H1 (cell line): ENCODE data around the gene NT5DC3. TPM values are rescaled to one million over a fixed set of nuclear protein-coding genes. Genes with fewer than 3 reads are reported as not detected.

Experiments used
- CTCF ChIA-PET: fragments of 300-600 bp; sonication (Branson Sonifier 250); formaldehyde crosslinking; loops from one replicate; lab custom pipeline; 2021; ENCODE audit not compliant: partially characterized antibody; lab: Charles Lee
- POLR2A ChIA-PET: fragments of 300-600 bp; sonication (Branson Sonifier 250); formaldehyde crosslinking; loops from one replicate; lab custom pipeline; 2021; ENCODE audit warnings: inconsistent platforms; ENCODE audit not compliant: partially characterized antibody; lab: Charles Lee
- DNase-seq, 2 experiments: peaks; one replicate each; pipeline versions ENCODE4 v3.0.0 to v3.0.0-alpha.2; 2010 to 2022; ENCODE audit warnings: low spot score in 2 of 2, low read depth in 1 of 2, mixed read lengths in 1 of 2
- FAIRE-seq: peaks from 2 replicates; lab custom pipeline; 2011; peaks lifted over from hg19 to GRCh38; lab: Jason Lieb, UNC
- H2AFZ ChIP-seq: 2 replicates; pipeline ENCODE4 v1.8.1; 2012; ENCODE audit warnings: low read length, inconsistent platforms
- H2AK5ac ChIP-seq: 2 replicates; pipeline ENCODE4 v1.6.1; 2013; ENCODE audit warnings: low read depth, low read length
- H2BK120ac ChIP-seq: replicated peaks from 2 replicates; pipeline ENCODE3; 2013; ENCODE audit warnings: low read depth, low read length, inconsistent platforms
- H2BK12ac ChIP-seq: 2 replicates; pipeline ENCODE4 v1.6.1; 2013; ENCODE audit warnings: low read depth, low read length
- H2BK15ac ChIP-seq: 2 replicates; pipeline ENCODE4 v1.6.1; 2013; ENCODE audit warnings: low read length
- H2BK20ac ChIP-seq: 2 replicates; pipeline ENCODE4 v1.6.1; 2013; ENCODE audit warnings: low read length
- H2BK5ac ChIP-seq: 2 replicates; pipeline ENCODE4 v1.6.1; 2013; ENCODE audit warnings: low read depth, low read length
- H3K14ac ChIP-seq: 2 replicates; pipeline ENCODE4 v1.6.1; 2013; ENCODE audit warnings: inconsistent platforms; ENCODE audit not compliant: insufficient read length
- H3K18ac ChIP-seq: 2 replicates; pipeline ENCODE4 v1.6.1; 2013; ENCODE audit warnings: low read length; ENCODE audit errors: extremely low read depth
- H3K23ac ChIP-seq: 2 replicates; pipeline ENCODE4 v1.6.1; 2013; ENCODE audit warnings: inconsistent platforms; ENCODE audit not compliant: insufficient read length
- H3K23me2 ChIP-seq: 2 replicates; pipeline ENCODE4 v1.6.1; 2013; ENCODE audit warnings: low read depth, low read length
- H3K27ac ChIP-seq: 2 replicates; pipeline ENCODE4 v1.6.1; 2011; ENCODE audit warnings: low read depth, low read length, inconsistent platforms
- H3K27me3 ChIP-seq, 4 experiments: replicated peaks in 1 of 4; 1 replicate in 1 of 4; 2 replicates in 3 of 4; pipeline versions ENCODE4 v1.6.1 to v1.8.1; 2011 to 2013; ENCODE audit warnings: low read length in 3 of 4, mild to moderate bottlenecking in 3 of 4, inconsistent platforms in 2 of 4, mixed read lengths in 2 of 4, moderate library complexity in 1 of 4; ENCODE audit not compliant: control insufficient read depth in 3 of 4, insufficient read depth in 3 of 4; ENCODE audit errors: extremely low read depth in 1 of 4
- H3K36me3 ChIP-seq, 4 experiments: 2 replicates each; pipeline versions ENCODE4 v1.6.1 to v1.8.1; 2011 to 2013; ENCODE audit warnings: mild to moderate bottlenecking in 4 of 4, low read length in 3 of 4, moderate library complexity in 2 of 4, control low read depth in 1 of 4, inconsistent platforms in 1 of 4; ENCODE audit not compliant: insufficient read depth in 4 of 4, control insufficient read depth in 2 of 4
- H3K4ac ChIP-seq: replicated peaks from 2 replicates; pipeline ENCODE3; 2013; ENCODE audit warnings: low read length, low read depth, mixed read lengths, inconsistent platforms; ENCODE audit not compliant: insufficient read length
- H3K4me1 ChIP-seq, 4 experiments: replicated peaks in 1 of 4; 1 replicate in 1 of 4; 2 replicates in 3 of 4; pipeline versions ENCODE4 v1.6.1 to v1.8.1; 2011 to 2013; ENCODE audit warnings: low read length in 3 of 4, inconsistent platforms in 2 of 4, mixed read lengths in 1 of 4; ENCODE audit not compliant: insufficient read depth in 4 of 4, control insufficient read depth in 3 of 4
- H3K4me2 ChIP-seq, 2 experiments: 2 replicates each; pipeline versions ENCODE4 v1.6.1 to v1.8.1; 2011 to 2013; ENCODE audit warnings: low read depth in 2 of 2, low read length in 2 of 2, control low read depth in 1 of 2, inconsistent platforms in 1 of 2, mild to moderate bottlenecking in 1 of 2; ENCODE audit not compliant: insufficient read depth in 1 of 2
- H3K4me3 ChIP-seq, 4 experiments: fragments of 200-600, 300-600 bp in 1 of 4; sonication (generic), shearing (Covaris generic), sonication (Bioruptor Twin) in 1 of 4; 2 replicates each; pipeline versions ENCODE4 v1.5.1 to v1.8.1; 2011 to 2016; ENCODE audit warnings: low read length in 4 of 4, low read depth in 3 of 4, control low read depth in 2 of 4, inconsistent platforms in 2 of 4, mild to moderate bottlenecking in 2 of 4, mixed read lengths in 1 of 4, moderate library complexity in 1 of 4; ENCODE audit not compliant: insufficient read depth in 2 of 4; ENCODE audit errors: extremely low read depth in 1 of 4
- H3K56ac ChIP-seq: replicated peaks from 2 replicates; pipeline ENCODE3; 2013; ENCODE audit warnings: low read depth, mild to moderate bottlenecking, mixed read lengths, low read length, inconsistent platforms; ENCODE audit not compliant: insufficient read length
- H3K79me1 ChIP-seq: 2 replicates; pipeline ENCODE4 v1.6.1; 2013; ENCODE audit warnings: low read depth, low read length, control low read depth
- H3K79me2 ChIP-seq, 2 experiments: 2 replicates each; pipeline versions ENCODE4 v1.6.1 to v1.8.1; 2012 to 2013; ENCODE audit warnings: low read length in 2 of 2, mild to moderate bottlenecking in 2 of 2, inconsistent platforms in 1 of 2; ENCODE audit not compliant: insufficient read depth in 2 of 2, control insufficient read depth in 1 of 2
- H3K9ac ChIP-seq, 4 experiments: replicated peaks in 1 of 4; 1 replicate in 1 of 4; 2 replicates in 3 of 4; pipeline versions ENCODE4 v1.6.1 to v1.8.1; 2011 to 2013; ENCODE audit warnings: low read depth in 3 of 4, low read length in 3 of 4, control low read depth in 2 of 4, mild to moderate bottlenecking in 2 of 4, moderate library complexity in 2 of 4, inconsistent platforms in 1 of 4; ENCODE audit errors: extremely low read depth in 1 of 4
- H3K9me3 ChIP-seq, 2 experiments: 2 replicates each; pipeline versions ENCODE4 v1.6.1 to v1.8.1; 2012 to 2013; ENCODE audit warnings: mild to moderate bottlenecking in 2 of 2, moderate library complexity in 2 of 2, control low read depth in 1 of 2, inconsistent platforms in 1 of 2, low read depth in 1 of 2, low read length in 1 of 2, mixed read lengths in 1 of 2; ENCODE audit not compliant: insufficient read depth in 2 of 2
- H4K20me1 ChIP-seq, 2 experiments: replicated peaks in 1 of 2; 2 replicates each; pipeline versions ENCODE3 to v1.8.1; 2011 to 2013; ENCODE audit warnings: inconsistent platforms in 2 of 2, low read length in 2 of 2, mild to moderate bottlenecking in 1 of 2; ENCODE audit not compliant: insufficient read depth in 2 of 2, control insufficient read depth in 1 of 2
- H4K5ac ChIP-seq: 2 replicates; pipeline ENCODE4 v1.6.1; 2013; ENCODE audit warnings: low read length, low read depth, mixed read lengths, inconsistent platforms; ENCODE audit not compliant: insufficient read length
- H4K8ac ChIP-seq: 2 replicates; pipeline ENCODE4 v1.8.0; 2013; ENCODE audit warnings: mild to moderate bottlenecking, moderate library complexity, low read length, inconsistent platforms; ENCODE audit not compliant: insufficient read depth; ENCODE audit errors: extremely low read depth
- H4K91ac ChIP-seq: replicated peaks from 2 replicates; pipeline ENCODE3; 2013; ENCODE audit warnings: low read length, mixed read lengths, inconsistent platforms; ENCODE audit not compliant: insufficient read length
- BCL11A ChIP-seq, 2 experiments: IDR thresholded peaks; one replicate each; pipeline ENCODE4 v1.6.1; 2011; ENCODE audit warnings: low read depth in 2 of 2, low read length in 2 of 2, mild to moderate bottlenecking in 2 of 2
- CBX5 ChIP-seq: fragments of 300-800, 300-1000 bp; sonication (generic); IDR thresholded peaks from 2 replicates; pipeline ENCODE4 v1.7.1; 2016; ENCODE audit warnings: antibody characterized with exemption, low read length, low read depth
- CBX8 ChIP-seq: fragments of 300-800, 300-1000 bp; sonication (generic); IDR thresholded peaks from 2 replicates; pipeline ENCODE4 v1.7.1; 2016; ENCODE audit warnings: low read depth, low read length, borderline replicate concordance
- CHD1 ChIP-seq: IDR thresholded peaks from 2 replicates; pipeline ENCODE4 v1.6.1; 2012; ENCODE audit warnings: low read depth, low read length, improper control_type of control experiment
- HDAC6 ChIP-seq: IDR thresholded peaks from one replicate; pipeline ENCODE4 v1.7.1; 2012; ENCODE audit warnings: low read depth, mild to moderate bottlenecking, inconsistent platforms, low read length, moderate library complexity
- PHF8 ChIP-seq: fragments of 200-600 bp; sonication (generic); conservative IDR thresholded peaks from 2 replicates; pipeline ENCODE4 v1.7.1; 2012; ENCODE audit warnings: low read depth, mild to moderate bottlenecking, inconsistent platforms, low read length, moderate library complexity
- POLR2A ChIP-seq, 2 experiments: IDR thresholded peaks; 1 replicate in 1 of 2; 2 replicates in 1 of 2; pipeline ENCODE4 v1.6.1; 2011; ENCODE audit warnings: low read depth in 2 of 2, low read length in 2 of 2, mild to moderate bottlenecking in 2 of 2; ENCODE audit errors: control extremely low read depth in 1 of 2
- POLR2AphosphoS5 ChIP-seq: IDR thresholded peaks from 2 replicates; pipeline ENCODE4 v1.6.1; 2011; ENCODE audit warnings: low read depth, low read length
- RBBP5 ChIP-seq: IDR thresholded peaks from 2 replicates; pipeline ENCODE4 v1.7.1; 2012; ENCODE audit warnings: low read depth, mild to moderate bottlenecking, inconsistent platforms, low read length, moderate library complexity, borderline replicate concordance
- RFX5 ChIP-seq: IDR thresholded peaks from 2 replicates; pipeline ENCODE4 v1.6.1; 2011; ENCODE audit warnings: low read depth, low read length, improper control_type of control experiment, borderline replicate concordance
- RXRA ChIP-seq: IDR thresholded peaks from 2 replicates; pipeline ENCODE4 v1.6.1; 2011; ENCODE audit warnings: low read depth, mild to moderate bottlenecking, low read length, moderate library complexity; ENCODE audit not compliant: insufficient read depth
- SIX5 ChIP-seq: IDR thresholded peaks from 2 replicates; pipeline ENCODE4 v1.6.1; 2011; ENCODE audit warnings: mild to moderate bottlenecking, low read depth, low read length
- SP2 ChIP-seq: IDR thresholded peaks from 2 replicates; pipeline ENCODE4 v1.6.1; 2012; ENCODE audit warnings: mild to moderate bottlenecking, low read length, inconsistent platforms
- SP4 ChIP-seq: IDR thresholded peaks from 2 replicates; pipeline ENCODE4 v1.6.1; 2012; ENCODE audit warnings: low read length, inconsistent platforms
- WGBS, 2 experiments: shearing (Covaris generic) in 1 of 2; methylation state at CpG; one replicate each; pipeline versions ENCODE4 v1.1.6 to v1.1.7; 2013 to 2015; ENCODE audit warnings: low lambda C conversion rate in 2 of 2, mixed read lengths in 2 of 2, inconsistent platforms in 1 of 2, low coverage in 1 of 2, missing lambda C conversion rate in 1 of 2; ENCODE audit not compliant: insufficient replicate concordance in 2 of 2, insufficient coverage in 1 of 2, insufficient read length in 1 of 2; ENCODE audit errors: extremely low coverage in 1 of 2, missing lambda C conversion rate in 1 of 2; 5-methylcytosine and 5-hydroxymethylcytosine counted together
- polyA plus RNA-seq, 7 experiments: library from polyadenylated mRNA; depleted of rRNA in 3 of 7; stranded (reverse) in 5 of 7; unstranded in 2 of 7; fragments of >200 nt in 5 of 7; fragments of 200-250 nt in 2 of 7; gene quantifications; 1 replicate in 5 of 7; 2 replicates in 1 of 7; 4 replicates in 1 of 7; pipeline versions ENCODE4 v1.2.1 to v1.2.3, GENCODE V29; 2011 to 2013; ENCODE audit warnings: missing spikeins in 2 of 7, mixed read lengths in 2 of 7
- total RNA-seq: library from RNA; stranded (reverse); fragmentation: NEBNext Ultra II Directional; extraction: Animal tissue kit (Norgen Biotek cat#: 25700); gene quantifications from 2 replicates; pipeline ENCODE4 v1.2.1, GENCODE V29; 2021

NT5DC3 gene
- total and polyA plus RNA-seq, 2 of the 8 experiments (the other 6 are each of a cell fraction or from before 2014, with no cell fraction given): 5.4 to 14.8 TPM

- no peak overlapping the region for H3K9ac ChIP-seq
- H2AFZ ChIP-seq: no peak overlapping the region
- FAIRE-seq (no peak), DNase-seq (no peak)
- no peak overlapping the region for H3K23ac ChIP-seq
- no peak overlapping the region for H2BK12ac ChIP-seq
- WGBS, 2 experiments: 94% methylated on average over 8 of the region's 8 CpGs; no CpG with 5 or more reads in 1 of the 2 experiments
- H3K23me2 ChIP-seq: no peaks in the 10 kb centered on the region
- H2AK5ac ChIP-seq: no peak overlapping the region
- H3K56ac ChIP-seq: no peak overlapping the region
- no peak overlapping the region for H3K4ac ChIP-seq
- H3K4me1 ChIP-seq: no peaks in the 10 kb centered on the region
- H3K79me1 ChIP-seq: no peaks in the 10 kb centered on the region
- no peak overlapping the region for H4K91ac ChIP-seq
- H2BK20ac ChIP-seq: no peak overlapping the region
- H3K4me2 ChIP-seq: no peak overlapping the region
- no peaks in the 10 kb centered on the region for H3K36me3 ChIP-seq
- H3K27ac ChIP-seq: no peak overlapping the region
- POLR2A ChIA-PET: no interaction called here
- H3K9me3 ChIP-seq: no peaks in the 10 kb centered on the region
- H4K20me1 ChIP-seq: no peaks in the 10 kb centered on the region
- H2BK120ac ChIP-seq: no peak overlapping the region
- H2BK5ac ChIP-seq: no peak overlapping the region
- H4K8ac ChIP-seq: no peak overlapping the region
- H2BK15ac ChIP-seq: no peak overlapping the region
- H4K5ac ChIP-seq: no peak overlapping the region
- no peaks in the 10 kb centered on the region for H3K27me3 ChIP-seq
- H3K79me2 ChIP-seq: no peaks in the 10 kb centered on the region
- no peak overlapping the region for H3K18ac ChIP-seq
- CTCF ChIA-PET: interaction anchor here (0.5 to 2.7 kb wide), 2 partner anchors 14 to 86 kb away, joined by 3 to 9 read pairs; partner anchors contain the start of gene NT5DC3
- H3K14ac ChIP-seq: no peak overlapping the region
- H3K4me3 ChIP-seq: no peak overlapping the region
- TF ChIP-seq RXRA: no peak
- no peak for TF ChIP-seq CHD1
- TF ChIP-seq BCL11A (IDR thresholded peaks at IDR 0.05; ENCODE audit: low read depth in 2 of 2, low read length in 2 of 2): no peak
- TF ChIP-seq SP4: no peak
- TF ChIP-seq POLR2A (IDR thresholded peaks at IDR 0.05; ENCODE audit: control extremely low read depth in 1 of 2, low read depth in 2 of 2, low read length in 2 of 2): no peak
- TF ChIP-seq RFX5: no peak
- no peak for TF ChIP-seq SIX5
- no peak for TF ChIP-seq POLR2AphosphoS5
- no peak for TF ChIP-seq CBX8
- TF ChIP-seq PHF8: no peak
- no peak for TF ChIP-seq CBX5
- TF ChIP-seq SP2: no peak
- TF ChIP-seq RBBP5: no peak
- no peak for TF ChIP-seq HDAC6
These were observed 14.1 kb upstream of the NT5DC3 start for GRCh38 chr12:103855036-103855712.
